DOHH2 (cell line): ENCODE data around the gene LDLRAD4.

Experiments
- H3F3A ChIP-seq: fragments of 200-600 bp; sonication (generic), shearing (Covaris generic); 2 replicates; pipeline ENCODE4 v1.6.0; 2016; ENCODE audit warnings: antibody characterized with exemption, mild to moderate bottlenecking; ENCODE audit not compliant: control insufficient read depth, insufficient read depth
- H3K27ac ChIP-seq: fragments of 200-600 bp; sonication (generic); 2 replicates; pipeline ENCODE4 v1.5.1; 2014; ENCODE audit warnings: low read depth, mild to moderate bottlenecking, low read length, moderate library complexity
- H3K27me3 ChIP-seq: fragments of 200-600 bp; sonication (generic); 2 replicates; pipeline ENCODE4 v1.6.1; 2014; ENCODE audit warnings: mild to moderate bottlenecking, low read length, mixed read lengths; ENCODE audit not compliant: control insufficient read depth
- H3K36me3 ChIP-seq: fragments of 200-600 bp; sonication (generic); 2 replicates; pipeline ENCODE4 v1.6.1; 2014; ENCODE audit warnings: mild to moderate bottlenecking, low read length, moderate library complexity, mixed read lengths; ENCODE audit not compliant: control insufficient read depth
- H3K4me1 ChIP-seq: fragments of 200-600 bp; sonication (generic); 2 replicates; pipeline ENCODE4 v1.6.1; 2014; ENCODE audit warnings: mild to moderate bottlenecking, low read length, mixed read lengths; ENCODE audit not compliant: control insufficient read depth
- H3K4me2 ChIP-seq: fragments of 200-600 bp; sonication (generic); 2 replicates; pipeline ENCODE4 v1.6.0; 2014; ENCODE audit warnings: mild to moderate bottlenecking, low read length, moderate library complexity
- H3K4me3 ChIP-seq: fragments of 200-600 bp; sonication (generic); 2 replicates; pipeline ENCODE4 v1.5.1; 2014; ENCODE audit warnings: mild to moderate bottlenecking, low read length, mixed read lengths
- H3K79me2 ChIP-seq: fragments of 200-600 bp; sonication (generic); 2 replicates; pipeline ENCODE4 v1.6.1; 2014; ENCODE audit warnings: mild to moderate bottlenecking, low read length, mixed read lengths; ENCODE audit not compliant: control insufficient read depth
- H3K9me2 ChIP-seq: fragments of 200-600 bp; sonication (generic); replicated peaks from 2 replicates; pipeline ENCODE4 v1.6.1; 2014; ENCODE audit warnings: mild to moderate bottlenecking, low read length, mixed read lengths; ENCODE audit not compliant: control insufficient read depth
- H3K9me3 ChIP-seq: fragments of 200-600 bp; sonication (generic); 2 replicates; pipeline ENCODE4 v1.6.1; 2014; ENCODE audit warnings: antibody characterized with exemption, low read length, mixed read lengths; ENCODE audit not compliant: control insufficient read depth, insufficient read depth
- H4K20me1 ChIP-seq: fragments of 200-600 bp; sonication (generic); 2 replicates; pipeline ENCODE4 v1.6.0; 2014; ENCODE audit warnings: low read depth, mild to moderate bottlenecking, antibody characterized with exemption, low read length, moderate library complexity; ENCODE audit not compliant: control insufficient read depth, insufficient read depth
- EZH2phosphoT487 ChIP-seq: fragments of 200-600 bp; sonication (generic); IDR thresholded peaks from 2 replicates; pipeline ENCODE4 v1.6.1; 2017; ENCODE audit warnings: borderline replicate concordance, mild to moderate bottlenecking, antibody characterized with exemption, low read length, moderate library complexity, mixed read lengths
- TF ChIP-seq, protein P1 (sequence below): fragments of 200-600 bp; sonication (generic); IDR thresholded peaks from one replicate; pipeline ENCODE4 v1.5.1; 2014; ENCODE audit warnings: antibody characterized with exemption, mild to moderate bottlenecking, low read depth, low read length; ENCODE audit not compliant: poor library complexity, severe bottlenecking

The LDLRAD4 gene

DNA sequence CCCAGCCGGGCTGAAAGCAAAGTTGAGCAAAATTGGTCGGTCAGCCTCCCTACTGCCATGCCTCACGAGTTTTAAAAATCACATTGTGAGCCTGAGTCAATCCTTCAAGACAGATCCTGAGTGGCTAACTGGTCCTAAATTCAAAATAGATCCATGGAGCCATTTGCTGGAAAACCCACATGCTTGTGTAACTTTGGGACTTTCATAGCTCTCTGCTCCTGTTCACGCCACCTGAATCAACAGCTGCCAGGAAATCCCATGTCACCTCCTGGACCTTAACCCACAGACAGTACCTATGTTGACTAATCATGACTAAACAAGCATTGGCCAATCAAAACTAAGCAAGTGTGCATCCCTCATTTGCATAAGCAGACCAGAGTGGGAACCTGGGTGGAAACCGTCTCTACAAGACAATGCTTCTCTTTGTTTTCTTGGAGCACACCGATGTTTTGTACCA lies 42.8 kb upstream of the LDLRAD4 start:
- H3K36me3 ChIP-seq: no peaks in the 10 kb centered on the region
- H3K4me3 ChIP-seq: no peak overlapping the region
- H3K27ac ChIP-seq: no peak overlapping the region
- no peaks in the 10 kb centered on the region for H3K4me1 ChIP-seq
- H4K20me1 ChIP-seq: no peaks in the 10 kb centered on the region
- H3F3A ChIP-seq: no peaks in the 10 kb centered on the region
- no peak overlapping the region for H3K4me2 ChIP-seq
- H3K27me3 ChIP-seq: no peaks in the 10 kb centered on the region
- H3K9me2 ChIP-seq: no peaks in the 10 kb centered on the region
- no peaks in the 10 kb centered on the region for H3K79me2 ChIP-seq
- TF ChIP-seq EZH2phosphoT487: no peak
- TF ChIP-seq, protein P1, sequence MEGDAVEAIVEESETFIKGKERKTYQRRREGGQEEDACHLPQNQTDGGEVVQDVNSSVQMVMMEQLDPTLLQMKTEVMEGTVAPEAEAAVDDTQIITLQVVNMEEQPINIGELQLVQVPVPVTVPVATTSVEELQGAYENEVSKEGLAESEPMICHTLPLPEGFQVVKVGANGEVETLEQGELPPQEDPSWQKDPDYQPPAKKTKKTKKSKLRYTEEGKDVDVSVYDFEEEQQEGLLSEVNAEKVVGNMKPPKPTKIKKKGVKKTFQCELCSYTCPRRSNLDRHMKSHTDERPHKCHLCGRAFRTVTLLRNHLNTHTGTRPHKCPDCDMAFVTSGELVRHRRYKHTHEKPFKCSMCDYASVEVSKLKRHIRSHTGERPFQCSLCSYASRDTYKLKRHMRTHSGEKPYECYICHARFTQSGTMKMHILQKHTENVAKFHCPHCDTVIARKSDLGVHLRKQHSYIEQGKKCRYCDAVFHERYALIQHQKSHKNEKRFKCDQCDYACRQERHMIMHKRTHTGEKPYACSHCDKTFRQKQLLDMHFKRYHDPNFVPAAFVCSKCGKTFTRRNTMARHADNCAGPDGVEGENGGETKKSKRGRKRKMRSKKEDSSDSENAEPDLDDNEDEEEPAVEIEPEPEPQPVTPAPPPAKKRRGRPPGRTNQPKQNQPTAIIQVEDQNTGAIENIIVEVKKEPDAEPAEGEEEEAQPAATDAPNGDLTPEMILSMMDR: no peak
- H3K9me3 ChIP-seq: no peaks in the 10 kb centered on the region

DNA sequence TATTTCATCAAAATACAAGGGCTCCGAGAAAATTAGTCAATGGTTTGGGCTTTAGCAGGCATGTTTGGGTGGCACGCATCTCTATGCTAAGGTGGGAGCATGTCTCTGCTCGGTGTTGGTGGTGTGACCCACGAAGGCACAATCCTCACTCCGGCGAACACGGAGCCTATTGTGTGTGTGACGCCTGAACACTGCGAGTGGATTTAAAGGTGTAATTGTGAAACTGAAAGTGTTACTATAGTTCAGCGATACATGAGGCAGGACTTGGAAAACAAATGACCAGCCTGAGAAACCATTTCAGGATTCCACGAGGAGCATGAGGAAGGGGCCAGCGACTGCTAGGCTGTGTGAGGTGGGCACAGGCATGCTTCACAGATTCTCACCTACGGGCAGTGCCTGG lies 41.7 kb upstream of the LDLRAD4 start:
- no peak overlapping the region for H3K4me2 ChIP-seq
- no peaks in the 10 kb centered on the region for H3K9me3 ChIP-seq
- H3K9me2 ChIP-seq: no peaks in the 10 kb centered on the region
- H4K20me1 ChIP-seq: no peaks in the 10 kb centered on the region
- H3F3A ChIP-seq: no peaks in the 10 kb centered on the region
- TF ChIP-seq, protein P1: no peak
- no peak for TF ChIP-seq EZH2phosphoT487
- H3K4me3 ChIP-seq: no peak overlapping the region
- H3K27ac ChIP-seq: no peak overlapping the region
- H3K27me3 ChIP-seq: no peaks in the 10 kb centered on the region
- no peaks in the 10 kb centered on the region for H3K4me1 ChIP-seq
- no peaks in the 10 kb centered on the region for H3K79me2 ChIP-seq
- no peaks in the 10 kb centered on the region for H3K36me3 ChIP-seq

DNA sequence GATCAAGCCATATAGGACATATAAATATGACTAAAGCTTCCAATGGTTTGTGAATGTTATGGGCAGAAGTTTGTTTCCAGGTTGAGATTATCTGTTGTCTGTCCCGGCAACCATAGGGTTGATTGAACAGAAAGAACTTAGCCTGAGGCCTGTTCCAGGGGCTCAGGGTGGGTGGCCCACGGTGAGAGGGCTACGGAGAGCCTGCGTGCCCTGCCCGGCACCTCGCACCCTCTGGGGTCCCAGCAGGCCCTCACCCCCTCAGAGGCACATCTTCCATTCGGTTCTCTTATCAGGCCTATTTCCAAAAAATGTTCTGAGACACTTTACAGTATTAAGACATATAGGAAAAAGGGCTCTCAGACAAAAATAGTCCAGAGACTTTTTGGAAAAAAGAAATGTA lies 40.4 kb upstream of the LDLRAD4 start:
- H3K4me1 ChIP-seq: no peaks in the 10 kb centered on the region
- no peak for TF ChIP-seq EZH2phosphoT487
- TF ChIP-seq, protein P1: no peak
- no peaks in the 10 kb centered on the region for H4K20me1 ChIP-seq
- no peaks in the 10 kb centered on the region for H3K79me2 ChIP-seq
- no peaks in the 10 kb centered on the region for H3K9me2 ChIP-seq
- no peak overlapping the region for H3K27ac ChIP-seq
- no peaks in the 10 kb centered on the region for H3K9me3 ChIP-seq
- H3K4me3 ChIP-seq: no peak overlapping the region
- H3K36me3 ChIP-seq: no peaks in the 10 kb centered on the region
- no peak overlapping the region for H3K4me2 ChIP-seq
- no peaks in the 10 kb centered on the region for H3K27me3 ChIP-seq
- H3F3A ChIP-seq: no peaks in the 10 kb centered on the region

DNA sequence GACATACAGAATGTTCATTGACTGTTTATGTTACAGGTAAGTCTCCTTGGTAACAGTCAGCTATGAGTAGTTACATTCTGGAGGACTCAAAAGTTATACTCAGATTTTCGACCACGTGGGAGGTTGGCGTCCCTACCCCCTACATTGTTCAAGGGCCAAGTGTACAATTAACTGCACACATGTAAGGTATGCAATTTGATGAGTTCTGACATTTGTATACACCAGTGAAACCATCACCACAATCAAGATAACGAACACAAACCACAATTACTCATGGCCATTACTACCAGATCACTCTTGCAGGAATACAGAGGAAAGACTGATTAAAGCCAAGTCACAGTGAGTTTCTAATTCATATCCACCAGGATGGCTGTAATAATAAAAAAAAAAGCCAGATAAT lies 39.6 kb upstream of the LDLRAD4 start:
- no peak overlapping the region for H3K4me3 ChIP-seq
- H3K27me3 ChIP-seq: no peaks in the 10 kb centered on the region
- no peaks in the 10 kb centered on the region for H3K36me3 ChIP-seq
- no peaks in the 10 kb centered on the region for H3K4me1 ChIP-seq
- H3K9me2 ChIP-seq: no peaks in the 10 kb centered on the region
- H3F3A ChIP-seq: no peaks in the 10 kb centered on the region
- no peaks in the 10 kb centered on the region for H3K79me2 ChIP-seq
- no peaks in the 10 kb centered on the region for H3K9me3 ChIP-seq
- H3K4me2 ChIP-seq: no peak overlapping the region
- no peak overlapping the region for H3K27ac ChIP-seq
- no peak for TF ChIP-seq EZH2phosphoT487
- TF ChIP-seq, protein P1: no peak
- H4K20me1 ChIP-seq: no peaks in the 10 kb centered on the region
